ENCODE measurements around the gene PCBP2. TPM values are rescaled to one million over a fixed set of nuclear protein-coding genes. Genes with fewer than 3 reads are reported as not detected.

Gene PCBP2
- total RNA-seq, 1 donor from 2014 or later = 503 TPM

DNA sequence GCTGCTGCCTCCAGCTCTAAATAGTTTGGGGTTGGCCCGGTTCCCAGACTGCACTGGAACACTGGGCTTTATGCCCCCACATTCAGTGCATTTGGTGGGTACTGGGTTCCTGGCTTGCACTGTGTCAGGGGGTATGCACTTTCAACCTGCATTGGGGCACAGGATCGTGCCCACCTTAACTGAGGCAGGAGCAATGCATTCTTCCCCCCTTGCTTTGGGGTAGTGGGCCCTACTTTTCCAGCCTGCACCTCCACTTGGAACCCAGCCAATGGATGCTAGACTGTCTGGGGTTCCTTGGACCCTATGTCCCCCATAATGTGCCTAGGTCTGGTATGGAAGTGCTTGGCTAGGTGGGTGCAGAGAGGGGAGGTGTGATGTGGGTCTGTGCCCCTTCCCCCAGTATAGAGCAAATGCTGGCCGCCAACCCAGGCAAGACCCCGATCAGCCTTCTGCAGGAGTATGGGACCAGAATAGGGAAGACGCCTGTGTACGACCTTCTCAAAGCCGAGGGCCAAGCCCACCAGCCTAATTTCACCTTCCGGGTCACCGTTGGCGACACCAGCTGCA is 49.8 kb downstream of the PCBP2 start:
- intact Hi-C loops (cut with DNase I) = loop anchor here (10.0 kb wide), 1 partner anchor 177 kb away; the partner anchor contains the start of gene AAAS
- no peak for DNase-seq
- ATAC-seq (ENCODE audit: poor library complexity) = no peak

DNA sequence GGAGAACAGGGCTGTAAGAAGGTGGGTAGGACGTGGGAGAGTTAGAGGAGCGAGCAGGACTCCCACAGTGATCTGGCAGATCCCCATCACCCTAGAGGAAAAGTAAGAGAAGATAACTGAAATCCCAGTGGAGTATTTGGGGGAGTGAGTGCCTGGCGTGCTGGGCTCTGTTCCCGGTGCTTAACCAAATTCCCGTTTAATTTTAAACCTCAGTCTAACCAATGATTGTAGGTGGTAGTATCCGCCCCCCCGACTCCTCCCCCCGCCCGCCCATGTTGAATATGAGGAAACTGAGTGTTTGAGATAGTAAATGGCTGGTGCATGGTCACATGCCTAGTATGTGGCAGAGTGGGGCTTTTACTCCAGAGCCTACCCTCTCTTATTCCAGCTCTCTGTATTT is 50.4 kb downstream of the PCBP2 start:
- intact Hi-C loops (cut with DNase I) = loop anchor here (10.0 kb wide), 1 partner anchor 178 kb away; the partner anchor contains the start of gene AAAS
- DNase-seq (no peak), ATAC-seq (ENCODE audit: poor library complexity) (no peak)

DNA sequence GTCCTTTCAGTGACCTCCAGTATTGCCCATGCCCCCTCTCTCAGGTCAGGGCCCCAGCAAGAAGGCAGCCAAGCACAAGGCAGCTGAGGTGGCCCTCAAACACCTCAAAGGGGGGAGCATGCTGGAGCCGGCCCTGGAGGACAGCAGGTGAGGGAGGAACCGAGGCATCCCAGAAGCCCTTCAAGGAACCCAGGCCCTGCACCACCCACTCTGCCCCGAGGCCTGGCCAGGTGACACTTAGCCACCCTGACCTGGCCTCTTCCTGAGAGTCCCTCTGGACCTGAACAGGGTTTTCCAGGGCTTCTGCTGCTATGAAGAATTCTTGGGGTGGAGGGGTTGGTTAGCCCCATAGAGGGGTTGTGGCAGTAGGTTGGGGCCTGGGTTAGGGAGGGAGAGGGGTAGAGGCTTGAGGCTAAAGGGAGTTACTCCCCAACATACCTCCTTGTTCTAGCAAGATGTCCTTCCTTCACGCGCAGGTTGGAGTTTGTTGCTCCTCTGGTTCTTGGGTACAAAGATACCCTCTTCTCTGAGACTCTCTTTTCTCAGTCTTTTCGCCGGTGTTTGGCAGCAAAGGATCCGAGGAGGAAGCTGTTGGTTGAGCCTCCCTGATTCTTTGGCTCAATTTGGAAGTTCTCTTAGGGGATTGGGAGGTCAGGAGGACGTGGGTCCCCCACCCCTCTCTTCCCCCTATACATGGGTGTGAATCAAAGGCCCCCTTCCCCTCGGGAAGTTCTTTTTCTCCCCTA is 51.3 kb downstream of the PCBP2 start:
- intact Hi-C loops (cut with DNase I) = loop anchor here (10.0 kb wide), 1 partner anchor 178 kb away; the partner anchor contains the start of gene AAAS
- ATAC-seq (ENCODE audit: poor library complexity) = no peak
- no peak for DNase-seq

DNA sequence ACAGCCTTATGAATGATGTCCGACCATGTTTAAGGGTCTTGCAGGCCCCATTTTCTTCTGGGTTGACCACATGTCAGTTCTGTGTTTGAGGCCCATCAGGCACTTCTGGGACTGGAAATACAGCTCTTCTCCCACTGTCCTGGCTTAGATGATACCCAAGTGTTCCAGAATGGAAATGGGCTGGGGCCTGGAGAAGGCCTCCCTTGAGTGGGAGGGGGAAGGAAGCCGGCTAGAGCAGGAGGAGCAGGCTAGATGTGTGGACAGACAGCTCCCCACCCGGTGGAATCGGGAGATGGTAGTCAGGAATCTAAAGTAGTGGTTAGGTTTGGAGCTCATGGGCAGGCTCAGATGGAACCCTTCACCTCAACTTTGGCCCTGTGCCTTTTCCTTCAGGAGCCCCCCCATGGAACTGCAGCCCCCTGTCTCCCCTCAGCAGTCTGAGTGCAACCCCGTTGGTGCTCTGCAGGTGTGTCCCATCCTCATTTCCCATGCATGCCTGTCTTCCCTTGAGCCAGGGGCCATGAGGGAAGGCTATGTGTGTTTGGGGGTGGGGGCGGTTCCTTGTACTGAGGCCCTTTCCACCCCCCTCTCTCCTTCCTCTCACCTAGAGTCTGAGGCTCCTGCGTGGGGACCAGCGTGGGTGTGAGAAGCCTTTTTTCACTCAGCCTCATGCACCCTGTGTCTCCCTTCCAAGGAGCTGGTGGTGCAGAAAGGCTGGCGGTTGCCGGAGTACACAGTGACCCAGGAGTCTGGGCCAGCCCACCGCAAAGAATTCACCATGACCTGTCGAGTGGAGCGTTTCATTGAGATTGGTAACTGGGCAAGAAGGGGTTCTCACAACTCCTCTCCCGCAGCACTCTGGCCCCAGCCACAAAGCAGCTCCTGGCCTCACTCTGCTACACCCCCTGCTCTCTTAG is 52.4 kb downstream of the PCBP2 start:
- DNase-seq = no peak

DNA sequence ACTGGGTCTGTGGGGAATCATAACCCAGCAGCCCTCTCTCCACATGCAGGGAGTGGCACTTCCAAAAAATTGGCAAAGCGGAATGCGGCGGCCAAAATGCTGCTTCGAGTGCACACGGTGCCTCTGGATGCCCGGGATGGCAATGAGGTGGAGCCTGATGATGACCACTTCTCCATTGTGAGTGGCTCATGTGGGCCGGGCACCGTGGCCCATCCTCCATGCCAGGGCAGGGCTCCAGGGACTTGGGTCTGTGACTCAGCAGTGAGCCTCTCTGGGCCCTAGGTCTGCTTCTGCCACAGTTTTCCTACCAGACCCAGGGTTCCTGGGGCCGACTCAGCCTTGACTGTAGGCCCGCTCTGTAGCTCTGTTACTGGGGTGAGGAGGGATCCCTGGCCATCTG is 53.2 kb downstream of the PCBP2 start:
- DNase-seq = peak; percentile 51
- no peak for ATAC-seq (ENCODE audit: poor library complexity)
- intact Hi-C loops (cut with DNase I) = loop anchor here (10.0 kb wide), 1 partner anchor 180 kb away; the partner anchor contains the start of gene AAAS

More for the DNA sequence above, 52.4 kb downstream of the PCBP2 start:
- intact Hi-C loops (cut with DNase I) = loop anchor here (10.0 kb wide), 1 partner anchor 179 kb away; the partner anchor contains the start of gene AAAS
- ATAC-seq (ENCODE audit: poor library complexity) = no peak

DNA sequence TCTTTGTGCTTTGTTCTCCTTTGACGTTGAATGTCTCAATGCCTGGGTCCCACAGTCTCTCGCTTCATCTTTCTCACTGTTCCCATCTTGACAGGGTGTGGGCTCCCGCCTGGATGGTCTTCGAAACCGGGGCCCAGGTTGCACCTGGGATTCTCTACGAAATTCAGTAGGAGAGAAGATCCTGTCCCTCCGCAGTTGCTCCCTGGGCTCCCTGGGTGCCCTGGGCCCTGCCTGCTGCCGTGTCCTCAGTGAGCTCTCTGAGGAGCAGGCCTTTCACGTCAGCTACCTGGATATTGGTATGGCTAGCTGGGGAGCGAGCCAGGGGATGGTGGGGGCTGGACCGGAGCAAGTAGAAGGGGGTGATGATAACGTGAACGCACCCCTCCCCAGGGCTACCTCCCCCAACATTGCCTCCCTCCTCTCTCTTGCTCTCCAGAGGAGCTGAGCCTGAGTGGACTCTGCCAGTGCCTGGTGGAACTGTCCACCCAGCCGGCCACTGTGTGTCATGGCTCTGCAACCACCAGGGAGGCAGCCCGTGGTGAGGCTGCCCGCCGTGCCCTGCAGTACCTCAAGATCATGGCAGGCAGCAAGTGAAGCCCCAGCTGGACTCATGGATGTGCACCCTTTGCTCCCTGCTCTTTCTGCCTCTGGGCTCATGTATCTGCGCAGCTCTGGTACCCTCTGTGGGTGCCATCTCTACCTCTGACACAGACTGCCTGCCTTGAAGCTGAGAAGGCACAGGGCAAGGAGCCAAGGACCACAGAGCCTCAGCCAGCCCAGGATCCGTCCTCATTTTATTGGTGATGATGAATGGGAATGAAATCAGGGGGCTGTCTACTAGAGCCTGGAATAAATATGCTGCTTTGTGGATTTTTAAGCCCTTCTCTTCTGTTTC is 53.9 kb downstream of the PCBP2 start:
- intact Hi-C loops (cut with DNase I) = loop anchor here (10.0 kb wide), 1 partner anchor 181 kb away; the partner anchor contains the start of gene AAAS
- ATAC-seq (ENCODE audit: poor library complexity) = no peak

DNA sequence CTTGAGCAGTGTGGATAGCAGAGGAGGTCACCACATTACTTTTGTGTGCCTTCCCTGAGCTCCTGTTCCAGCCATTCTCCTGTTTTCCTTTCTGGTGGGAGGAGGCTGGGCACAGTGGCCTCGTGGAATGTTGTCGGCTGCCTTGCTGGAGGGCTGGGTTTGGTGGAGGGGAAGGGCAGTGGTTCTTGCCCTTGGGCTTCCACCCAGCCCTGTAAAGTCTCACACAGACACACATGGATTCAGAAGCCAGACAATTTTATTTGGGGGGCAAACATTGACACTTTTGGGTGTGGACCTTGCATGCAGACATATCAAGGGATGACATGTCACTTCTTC is 54.5 kb downstream of the PCBP2 start:
- ATAC-seq (ENCODE audit: poor library complexity) (no peak), DNase-seq (no peak)
- intact Hi-C loops (cut with DNase I) = loop anchor here (10.0 kb wide), 1 partner anchor 182 kb away; the partner anchor contains the start of gene AAAS

More for the DNA sequence above, 53.9 kb downstream of the PCBP2 start:
- no peak for DNase-seq

DNA sequence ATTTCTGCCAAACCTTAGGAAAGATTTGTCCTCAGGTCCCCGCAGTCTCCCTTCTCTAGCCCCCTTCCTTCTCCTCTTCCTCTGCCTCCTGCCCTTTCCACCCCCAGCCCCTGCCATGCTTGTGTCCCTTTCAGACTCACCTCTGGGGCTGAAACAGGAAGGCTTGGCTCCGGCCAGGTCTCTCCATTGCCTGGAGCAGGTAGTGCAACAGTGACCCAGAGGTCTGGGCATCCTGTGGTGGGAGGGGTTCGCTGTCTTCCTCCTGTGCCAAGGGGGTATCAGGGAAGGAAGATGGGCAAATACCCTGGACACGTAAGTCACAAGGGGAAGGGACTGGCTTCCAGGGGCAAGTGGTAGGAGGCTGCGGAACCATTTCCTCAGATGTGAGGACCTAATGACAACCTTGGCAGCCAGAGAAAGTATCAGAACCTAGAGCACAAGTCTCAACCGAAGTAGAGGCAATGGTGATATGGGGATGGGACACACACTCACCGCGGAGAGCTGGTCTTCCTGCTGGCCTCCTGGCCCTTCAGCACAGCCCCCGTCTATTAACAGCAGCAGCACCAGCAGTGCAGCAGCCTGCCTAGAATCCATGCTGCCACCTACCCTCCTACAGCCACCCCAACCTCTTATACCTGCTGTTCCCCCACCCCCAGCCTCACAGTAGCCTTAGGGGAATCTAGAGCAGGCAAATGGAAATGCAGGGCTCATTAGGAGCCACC is 55.1 kb downstream of the PCBP2 start, which contains the start of gene NPFF:
Gene NPFF, minus strand, starts transcription at position 604 of the 722 bp plus-strand sequence. Its CDS starts 10 bp downstream, at position 594.
- DNase-seq (no peak), ATAC-seq (ENCODE audit: poor library complexity) (no peak)
- intact Hi-C loops (cut with DNase I) = loop anchor here (10.0 kb wide), 1 partner anchor 182 kb away; the partner anchor contains the start of gene AAAS

DNA sequence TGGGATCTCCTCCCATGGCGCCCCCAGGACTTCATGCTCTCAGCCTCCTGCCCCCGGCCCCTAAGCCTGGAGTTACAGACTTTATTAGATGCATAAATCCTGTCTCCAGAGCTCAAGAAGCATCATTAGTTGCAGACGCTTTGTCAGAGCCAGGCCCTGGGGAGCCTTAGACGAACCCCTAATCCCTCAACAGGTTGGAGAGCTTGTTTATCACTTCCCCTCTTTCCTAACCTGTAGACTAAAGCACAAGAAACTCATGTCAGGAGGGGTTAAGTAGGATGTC is 55.6 kb downstream of the PCBP2 start:
- DNase-seq (no peak), ATAC-seq (ENCODE audit: poor library complexity) (no peak)
- intact Hi-C loops (cut with DNase I) = loop anchor here (10.0 kb wide), 1 partner anchor 183 kb away; the partner anchor contains the start of gene AAAS

DNA sequence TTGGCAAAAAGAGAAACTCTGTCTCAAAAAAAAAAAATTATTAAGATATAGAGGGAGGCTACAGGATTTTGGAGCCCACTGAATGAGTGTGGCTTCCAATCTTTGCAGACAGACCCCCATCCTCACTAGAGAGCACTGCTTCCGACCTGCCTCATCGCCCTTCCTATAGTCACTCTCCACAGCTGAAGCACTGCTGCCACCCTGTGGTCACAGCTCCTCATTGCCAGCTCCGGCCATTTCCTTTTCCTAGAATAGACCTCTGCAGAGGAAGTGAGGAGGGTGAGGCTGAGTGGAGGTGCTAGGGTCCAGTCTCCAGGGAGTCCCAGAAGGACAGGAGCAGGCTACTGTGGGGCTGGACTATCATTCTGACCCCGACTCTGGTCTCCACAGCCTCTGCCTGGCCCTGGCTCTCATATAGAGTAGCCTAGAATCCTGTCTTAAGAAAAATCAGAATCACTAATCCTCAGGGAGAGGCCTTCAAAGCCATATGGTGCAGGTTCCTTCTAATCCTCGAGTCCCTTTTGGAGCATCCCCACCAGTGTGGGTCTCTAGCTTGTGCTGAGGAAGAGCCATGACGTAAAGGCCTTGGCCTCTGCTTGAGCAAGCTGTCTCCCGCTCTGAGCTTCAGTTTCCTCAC is 56.8 kb downstream of the PCBP2 start:
- intact Hi-C loops (cut with DNase I) = loop anchor here (2.0 to 10.0 kb wide), 2 partner anchors 156 to 184 kb away; partner anchors contain the start of gene AAAS
- DNase-seq (peak; percentile 89), ATAC-seq (ENCODE audit: poor library complexity) (peak; percentile 85)

DNA sequence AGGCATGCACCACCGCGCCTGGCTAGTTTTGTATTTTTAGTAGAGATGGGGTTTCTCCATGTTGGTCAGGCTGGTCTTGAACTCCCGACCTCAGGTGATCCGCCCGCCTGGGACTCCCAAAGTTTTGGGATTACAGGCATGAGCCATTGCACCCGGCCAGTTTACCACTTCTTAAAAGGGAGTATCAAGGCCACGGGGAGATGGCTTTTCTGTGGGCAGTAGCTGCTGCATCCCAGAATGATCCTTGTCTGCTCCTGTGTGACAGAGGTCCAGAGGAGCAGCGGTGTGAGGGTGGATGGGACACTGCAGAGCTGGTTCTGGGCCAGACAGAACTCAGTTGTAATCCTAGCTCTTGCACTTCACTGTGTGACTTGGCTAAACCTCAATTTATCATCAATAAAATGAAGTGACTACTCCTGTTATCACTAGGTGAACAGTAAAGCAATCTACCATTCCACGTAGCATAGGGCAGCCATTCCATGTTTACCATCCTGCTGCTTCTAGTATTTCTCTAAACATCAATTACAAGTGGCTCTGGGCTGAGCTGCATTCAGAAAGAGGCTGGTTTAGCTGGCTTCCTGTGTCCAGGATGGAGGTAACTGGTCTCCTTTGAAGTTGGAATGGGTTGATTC is 58.4 kb downstream of the PCBP2 start:
- intact Hi-C loops (cut with DNase I) = no loop called here
- ATAC-seq (ENCODE audit: poor library complexity) = no peak
- no peak for DNase-seq

DNA sequence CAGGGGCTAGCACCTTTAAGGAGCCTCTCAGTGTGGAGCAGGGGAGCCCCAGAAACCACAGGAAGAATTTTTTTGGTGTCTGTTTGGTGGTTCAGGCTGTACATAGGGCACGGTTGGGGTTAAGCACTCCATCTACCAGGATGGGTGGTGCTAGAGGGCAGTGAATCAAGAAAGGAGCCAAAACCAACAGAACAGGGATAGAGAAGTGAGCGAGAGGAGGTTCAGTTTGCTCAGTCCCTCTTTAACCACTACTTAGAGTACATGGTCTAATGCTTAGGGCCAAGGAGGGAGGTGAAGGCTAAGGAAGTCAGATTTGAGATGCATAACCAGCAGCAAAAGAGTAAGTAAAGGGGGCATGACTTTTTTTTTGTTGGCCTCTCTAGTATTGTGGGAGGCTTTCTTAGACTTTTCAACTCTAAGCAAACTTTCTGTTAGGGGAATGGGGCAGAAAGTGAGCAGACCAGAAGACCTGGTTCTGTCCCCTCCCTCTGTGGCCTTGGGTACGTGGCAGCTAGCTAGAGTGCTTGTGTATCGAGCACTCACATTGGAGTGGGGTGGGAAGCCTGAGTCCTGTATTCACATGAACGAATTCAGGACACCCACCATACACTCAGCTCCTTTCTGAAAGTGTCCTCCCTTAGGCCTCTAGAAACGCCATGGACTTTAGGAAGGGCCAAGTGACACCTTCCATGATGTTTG is 62.0 kb downstream of the PCBP2 start:
- ATAC-seq (ENCODE audit: poor library complexity) = no peak
- intact Hi-C loops (cut with DNase I) = no loop called here
- DNase-seq = no peak

DNA sequence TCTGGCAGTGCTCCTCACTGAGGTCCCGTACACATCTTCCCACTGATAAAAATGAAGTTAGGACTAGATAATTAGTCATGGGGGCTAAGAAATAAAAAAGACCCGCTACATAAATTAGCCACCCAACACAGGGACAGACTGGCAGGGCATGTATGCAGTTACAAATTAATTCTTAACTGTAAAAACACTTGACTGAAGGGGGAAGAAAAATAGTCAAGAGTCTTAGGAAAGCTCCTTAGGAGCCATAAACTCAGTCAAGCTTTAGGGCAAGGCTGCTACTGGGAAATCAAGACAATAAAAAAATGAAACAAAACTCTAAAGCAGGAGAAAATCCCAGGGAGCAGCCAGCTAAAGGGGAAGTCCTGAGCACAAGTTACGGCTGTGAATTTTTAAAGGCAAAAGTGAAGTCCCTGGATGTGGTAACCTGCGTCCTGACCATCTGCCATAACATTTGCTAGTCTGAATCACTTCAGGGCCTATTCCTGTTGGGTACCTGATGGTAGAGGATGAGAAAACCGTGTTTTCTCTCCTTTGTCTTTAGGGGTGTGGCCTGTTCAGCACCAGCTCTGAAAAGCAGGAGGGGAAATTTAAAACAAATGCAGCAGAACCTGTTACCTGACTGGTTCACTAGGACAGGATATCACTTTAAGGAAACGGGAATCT is 62.9 kb downstream of the PCBP2 start:
- intact Hi-C loops (cut with DNase I) = no loop called here
- ATAC-seq (ENCODE audit: poor library complexity) = no peak
- no peak for DNase-seq

DNA sequence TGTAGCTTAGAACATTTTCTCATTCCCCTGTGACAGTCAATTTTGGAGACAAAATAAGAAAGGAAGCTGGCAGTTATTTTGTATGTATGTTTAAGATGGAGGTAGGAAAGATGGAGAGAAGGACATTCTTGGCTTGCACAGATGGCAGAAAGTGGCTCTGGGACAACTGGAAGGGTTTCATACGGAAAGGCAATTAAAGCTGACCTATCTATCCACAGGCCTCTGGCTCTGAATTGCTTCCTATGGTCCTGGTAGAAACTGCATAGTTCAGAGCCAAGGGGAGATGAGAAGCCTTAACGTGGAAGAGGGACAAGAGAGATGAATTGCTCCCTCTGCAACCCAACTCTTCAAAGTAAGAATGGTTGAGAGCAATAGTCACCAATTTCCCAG is 63.4 kb downstream of the PCBP2 start:
- DNase-seq = no peak
- no peak for ATAC-seq (ENCODE audit: poor library complexity)
- intact Hi-C loops (cut with DNase I) = no loop called here

DNA sequence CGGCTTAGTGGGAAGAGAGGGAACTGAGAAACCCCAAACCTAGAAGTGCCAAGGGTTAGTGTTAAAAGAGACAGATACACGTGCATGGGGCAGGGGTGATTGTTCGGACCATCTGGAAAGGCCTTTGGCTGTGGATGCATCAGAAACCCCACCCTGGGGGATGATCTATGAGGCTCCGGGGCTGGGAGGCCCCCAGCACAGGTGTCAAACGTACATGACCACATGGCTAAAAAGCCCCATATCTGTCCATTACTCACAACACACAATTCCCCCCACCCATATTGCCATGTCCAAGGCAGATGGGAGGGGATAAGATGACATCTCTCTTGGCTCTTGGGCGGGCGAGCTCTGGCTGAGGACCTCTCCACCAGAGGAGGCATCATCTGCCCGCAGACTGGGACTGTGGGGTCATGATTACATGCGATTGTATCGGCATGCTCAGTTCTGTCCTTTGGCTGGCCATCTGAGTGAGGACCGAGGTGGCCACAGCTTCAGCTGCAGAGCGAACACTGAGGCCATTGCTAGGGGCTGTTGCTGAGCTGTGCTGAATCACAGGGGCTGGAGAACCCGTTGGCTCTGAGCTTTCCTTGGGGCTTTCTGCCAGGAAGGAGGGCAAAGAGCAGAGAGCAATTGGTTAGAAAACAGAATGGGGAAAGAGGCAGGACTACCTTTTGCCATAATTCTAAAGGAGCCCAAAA is 65.0 kb downstream of the PCBP2 start:
- intact Hi-C loops (cut with DNase I) = no loop called here
- no peak for ATAC-seq (ENCODE audit: poor library complexity)
- DNase-seq = no peak

Measured in Right ventricle myocardium superior (tissue), 1 donor.